Islet of Langerhans (tissue), 1 donor: ENCODE data around the gene ACIN1.
"Not testable (repeated sequence)": the region's sequence is repeated elsewhere in the genome, so short reads cannot be mapped to it uniquely, and the experiment has no call there.

ENCODE experiments used
- FAIRE-seq: peaks from one replicate; lab custom pipeline; 2011; peaks lifted over from hg19 to GRCh38; lab: Jason Lieb, UNC

ACIN1 gene

DNA sequence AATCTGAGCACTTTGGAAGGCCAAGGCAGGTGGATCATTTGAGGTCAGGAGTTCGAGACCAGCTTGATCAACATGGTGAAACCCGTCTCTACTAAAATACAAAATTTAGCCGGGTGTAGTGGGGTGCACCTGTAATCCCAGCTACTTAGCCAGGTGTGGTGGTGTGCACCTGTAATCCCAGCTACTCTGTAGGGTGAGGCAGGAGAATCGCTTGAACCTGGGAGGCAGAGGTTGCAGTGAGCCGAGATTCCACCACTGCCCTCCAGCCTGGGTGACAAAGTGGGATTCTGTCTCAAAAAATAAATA, 81.2 kb downstream of the ACIN1 start:
- FAIRE-seq = not testable (repeated sequence)

DNA sequence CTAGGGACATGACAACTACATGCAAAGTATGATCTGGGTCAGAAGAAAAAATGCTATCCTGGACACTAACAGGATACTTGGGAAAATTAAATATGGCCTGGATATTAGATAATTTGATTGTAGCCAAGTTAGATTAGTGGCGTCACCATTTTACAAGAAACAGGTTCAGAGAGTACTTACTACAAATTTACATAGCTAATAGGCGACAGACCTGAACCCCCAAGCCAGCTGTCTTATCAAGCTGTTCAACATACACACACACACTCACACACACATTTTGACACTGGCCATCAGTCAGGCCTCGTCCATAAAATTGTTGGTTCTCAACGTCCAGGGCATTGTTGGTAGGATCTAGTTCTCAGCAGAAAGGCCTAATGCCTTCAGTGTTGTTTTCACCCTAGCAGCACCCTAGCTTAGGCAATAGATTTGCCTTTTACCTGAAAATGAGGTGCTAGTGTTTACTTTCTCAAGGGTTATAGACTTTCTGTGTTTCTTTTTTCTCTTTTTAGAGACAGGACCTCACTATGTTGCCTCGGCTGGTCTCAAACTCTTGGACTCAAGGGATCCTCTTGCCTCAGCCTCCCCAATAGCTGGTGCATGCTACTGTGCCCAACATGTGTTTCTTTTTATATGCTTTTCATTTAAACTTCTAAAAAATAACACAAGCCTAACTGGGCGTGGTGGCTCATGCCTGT, 81.7 kb downstream of the ACIN1 start:
- no peak for FAIRE-seq

DNA sequence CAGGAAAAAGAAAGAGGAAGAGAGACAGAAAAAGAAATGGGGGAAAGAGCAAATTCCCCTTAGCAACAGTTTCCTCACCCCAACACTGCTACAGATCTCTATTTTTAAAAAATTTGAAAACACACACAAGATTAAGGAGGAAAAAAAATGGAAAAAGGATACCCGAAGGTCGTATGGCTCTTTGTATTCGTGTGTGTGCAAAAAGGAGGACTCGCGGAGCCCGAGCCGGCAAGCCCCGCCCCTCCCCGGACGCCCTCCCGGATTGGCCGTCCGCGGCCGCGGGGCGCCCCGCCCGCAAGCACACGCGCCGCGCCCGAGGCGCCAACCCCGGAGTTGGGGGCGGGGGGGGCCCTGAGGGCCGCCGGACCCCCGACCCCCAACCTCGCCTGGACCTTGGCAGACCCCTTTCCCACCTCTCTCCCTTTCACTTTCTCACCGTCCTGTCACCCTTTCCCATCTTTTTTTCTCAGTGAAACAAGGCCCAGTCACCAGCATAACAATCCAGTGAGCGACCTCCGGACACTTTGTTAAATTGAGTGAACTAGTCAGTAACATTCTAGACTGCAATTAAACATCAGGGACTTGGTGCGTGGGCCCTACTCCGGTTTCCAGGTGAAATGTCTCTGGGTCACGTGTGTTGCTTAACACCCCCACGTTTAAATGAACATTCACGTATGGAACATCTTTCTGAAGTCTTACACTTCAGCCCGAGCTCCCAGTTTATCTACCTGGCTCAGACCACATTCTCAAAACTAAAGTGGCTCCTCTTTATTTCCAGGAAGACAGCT, 84.8 kb downstream of the ACIN1 start, which contains the start of gene C14orf93:
Gene C14orf93, minus strand, starts transcription at position 205 of the 788 bp plus-strand sequence. CDS start 11,120 bp downstream, outside the sequence.
- FAIRE-seq = no peak

DNA sequence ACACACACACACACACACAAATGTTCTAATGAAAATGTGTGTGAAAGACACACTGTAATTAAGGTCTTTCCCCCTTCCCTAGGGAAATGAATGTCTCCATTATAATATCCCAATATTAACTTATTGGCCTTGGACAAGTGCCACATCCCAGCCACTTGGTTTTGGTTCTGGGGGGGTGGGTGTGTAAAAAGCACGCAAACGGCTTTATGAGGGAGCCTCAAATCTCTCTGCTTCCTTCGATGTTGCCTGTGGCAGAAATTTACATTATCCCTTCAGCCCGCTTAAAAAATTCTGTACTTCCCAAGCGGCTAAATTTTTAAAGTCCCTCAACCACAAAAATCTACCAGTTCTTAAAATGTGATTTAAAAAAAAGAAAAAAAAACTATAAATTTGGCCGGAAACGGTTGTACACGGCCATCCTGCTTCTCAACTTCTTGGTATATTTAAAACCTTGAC, 85.4 kb downstream of the ACIN1 start:
- peak; percentile 49 for FAIRE-seq

DNA sequence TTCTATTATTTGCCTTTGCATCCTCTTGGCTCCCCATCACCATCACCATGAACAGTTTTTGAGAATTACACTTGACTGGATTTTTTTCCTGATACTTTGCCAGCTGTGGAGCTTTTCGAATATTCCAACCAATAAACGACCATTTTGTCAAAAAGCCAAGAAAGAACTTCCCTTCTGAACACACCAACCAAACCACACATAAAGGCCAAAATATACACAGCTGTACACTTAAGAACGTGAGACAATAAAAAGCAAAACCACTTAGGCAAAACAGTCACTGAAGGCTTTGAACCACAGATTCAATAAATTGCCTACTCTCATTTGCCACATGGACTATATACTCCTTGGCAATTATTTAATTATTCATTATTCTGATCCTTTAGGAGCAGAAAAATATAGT, 86.1 kb downstream of the ACIN1 start:
- no peak for FAIRE-seq
